Activated naive CD8-positive, alpha-beta T cell treated with anti-CD3 and anti-CD28 coated beads, Interleukin-2, amount 50 U/mL, for 24 hours (primary cell): ENCODE data around the gene ATP6V0A1.
"Not testable (repeated sequence)": the region's sequence is repeated elsewhere in the genome, so short reads cannot be mapped to it uniquely, and the experiment has no call there.

Source experiments
- ATAC-seq: fragments of 150-1000 bp; cut with Tn5 transposase; one replicate; pipeline ENCODE4 v1.10.0; 2021
- DNase-seq: peaks from one replicate; pipeline ENCODE4 v3.0.0; 2021
- H3K27ac Mint-ChIP-seq: one replicate; pipeline ENCODE4 v1.8.0; 2021; ENCODE audit warnings: mild to moderate bottlenecking, mixed read lengths
- H3K27me3 Mint-ChIP-seq: one replicate; pipeline ENCODE4 v1.8.0; 2021; ENCODE audit warnings: mixed read lengths
- H3K36me3 Mint-ChIP-seq: one replicate; pipeline ENCODE4 v1.8.0; 2021; ENCODE audit warnings: low read depth, mixed read lengths
- H3K4me1 Mint-ChIP-seq: one replicate; pipeline ENCODE4 v1.8.0; 2021; ENCODE audit warnings: mixed read lengths
- H3K4me3 Mint-ChIP-seq: one replicate; pipeline ENCODE4 v1.8.0; 2021; ENCODE audit warnings: mild to moderate bottlenecking, moderate library complexity, mixed read lengths
- H3K9me3 Mint-ChIP-seq: one replicate; pipeline ENCODE4 v1.8.0; 2021; ENCODE audit warnings: mixed read lengths

The ATP6V0A1 gene

GRCh38 chr17:42458497-42459255, at the start of gene ATP6V0A1:
Gene ATP6V0A1, plus strand, starts transcription at chr17:42458878. Its CDS starts 2,017 bp downstream, at chr17:42460895.
- H3K36me3 Mint-ChIP-seq: no peaks in the 10 kb centered on the region
- H3K27me3 Mint-ChIP-seq: peaks cover 2% of the 10 kb centered on the region
- peaks cover 51% of the 10 kb centered on the region for H3K4me1 Mint-ChIP-seq
- peak within 1 kb of the TSS; percentile 88 for H3K4me3 Mint-ChIP-seq
- DNase-seq (peak; percentile 95), ATAC-seq (peak; percentile 90)
- H3K27ac Mint-ChIP-seq: peak within 1 kb of the TSS; percentile 91
- H3K9me3 Mint-ChIP-seq: no peaks in the 10 kb centered on the region

GRCh38 chr17:42409523-42410318, 49.0 kb upstream of the ATP6V0A1 start:
- Mint-ChIP-seq H3K4me1 (peaks cover 17% of the 10 kb centered on the region), H3K27me3 (no peaks in the 10 kb centered on the region), H3K4me3 (no peak overlapping the region), H3K27ac (no peak overlapping the region), H3K9me3 (no peaks in the 10 kb centered on the region), H3K36me3 (no peaks in the 10 kb centered on the region)
- ATAC-seq (no peak), DNase-seq (no peak)

- H3K36me3 Mint-ChIP-seq: no peaks in the 10 kb centered on the region
- no peak overlapping the region for H3K4me3 Mint-ChIP-seq
- peaks cover 23% of the 10 kb centered on the region for H3K4me1 Mint-ChIP-seq
- H3K27ac Mint-ChIP-seq: no peak overlapping the region
- no peaks in the 10 kb centered on the region for H3K27me3 Mint-ChIP-seq
- no peaks in the 10 kb centered on the region for H3K9me3 Mint-ChIP-seq
- no peak for DNase-seq
- ATAC-seq: no peak
Measured at GRCh38 chr17:42410319-42410685, 48.4 kb upstream of the ATP6V0A1 start.

- no peak overlapping the region for H3K27ac Mint-ChIP-seq
- no peaks in the 10 kb centered on the region for H3K9me3 Mint-ChIP-seq
- no peaks in the 10 kb centered on the region for H3K27me3 Mint-ChIP-seq
- DNase-seq: no peak
- H3K4me1 Mint-ChIP-seq: peaks cover 22% of the 10 kb centered on the region
- no peaks in the 10 kb centered on the region for H3K36me3 Mint-ChIP-seq
- ATAC-seq: no peak
- H3K4me3 Mint-ChIP-seq: no peak overlapping the region
Measured at GRCh38 chr17:42411361-42411760, 47.3 kb upstream of the ATP6V0A1 start.

GRCh38 chr17:42411905-42412679, 46.6 kb upstream of the ATP6V0A1 start:
- Mint-ChIP-seq H3K4me1 (peaks cover 19% of the 10 kb centered on the region), H3K27me3 (no peaks in the 10 kb centered on the region), H3K27ac (no peak overlapping the region), H3K9me3 (no peaks in the 10 kb centered on the region), H3K36me3 (no peaks in the 10 kb centered on the region), H3K4me3 (no peak overlapping the region)
- no peak for DNase-seq
- ATAC-seq: no peak

- Mint-ChIP-seq H3K9me3 (no peaks in the 10 kb centered on the region), H3K4me1 (peaks cover 15% of the 10 kb centered on the region), H3K4me3 (no peak overlapping the region), H3K27me3 (no peaks in the 10 kb centered on the region), H3K36me3 (no peaks in the 10 kb centered on the region), H3K27ac (no peak overlapping the region)
- DNase-seq (no peak), ATAC-seq (no peak)
Measured at GRCh38 chr17:42413464-42414040, 45.1 kb upstream of the ATP6V0A1 start.

- no peaks in the 10 kb centered on the region for H3K36me3 Mint-ChIP-seq
- H3K27me3 Mint-ChIP-seq: peaks cover 2% of the 10 kb centered on the region
- ATAC-seq (peak; percentile 82), DNase-seq (peak; percentile 47)
- no peak overlapping the region for H3K27ac Mint-ChIP-seq
- no peak overlapping the region for H3K4me3 Mint-ChIP-seq
- peaks cover 20% of the 10 kb centered on the region for H3K4me1 Mint-ChIP-seq
- no peaks in the 10 kb centered on the region for H3K9me3 Mint-ChIP-seq
Measured at GRCh38 chr17:42414704-42415409, 43.8 kb upstream of the ATP6V0A1 start.

GRCh38 chr17:42417981-42418380, 40.7 kb upstream of the ATP6V0A1 start:
- peaks cover 25% of the 10 kb centered on the region for H3K27me3 Mint-ChIP-seq
- H3K36me3 Mint-ChIP-seq, H3K4me3 Mint-ChIP-seq, DNase-seq, H3K27ac Mint-ChIP-seq, H3K9me3 Mint-ChIP-seq, ATAC-seq: not testable (repeated sequence)
- peaks cover 40% of the 10 kb centered on the region for H3K4me1 Mint-ChIP-seq

- H3K27ac Mint-ChIP-seq: peak overlapping the region; percentile 39
- H3K9me3 Mint-ChIP-seq: no peaks in the 10 kb centered on the region
- no peak for ATAC-seq
Measured at GRCh38 chr17:42421136-42421506, 37.6 kb upstream of the ATP6V0A1 start.

GRCh38 chr17:42421507-42422338, 37.0 kb upstream of the ATP6V0A1 start:
- no peak for DNase-seq

More at GRCh38 chr17:42421136-42421506, 37.6 kb upstream of the ATP6V0A1 start:
- DNase-seq: no peak
- peak overlapping the region; percentile 62 for H3K4me3 Mint-ChIP-seq
- peaks cover 49% of the 10 kb centered on the region for H3K27me3 Mint-ChIP-seq
- no peaks in the 10 kb centered on the region for H3K36me3 Mint-ChIP-seq
- peaks cover 25% of the 10 kb centered on the region for H3K4me1 Mint-ChIP-seq

GRCh38 chr17:42422412-42422957, 36.2 kb upstream of the ATP6V0A1 start:
- peak; percentile 60 for ATAC-seq
- no peaks in the 10 kb centered on the region for H3K36me3 Mint-ChIP-seq
- no peaks in the 10 kb centered on the region for H3K9me3 Mint-ChIP-seq
- peak; percentile 40 for DNase-seq
- H3K4me1 Mint-ChIP-seq: peaks cover 25% of the 10 kb centered on the region
- no peak overlapping the region for H3K27ac Mint-ChIP-seq
- H3K4me3 Mint-ChIP-seq: peak overlapping the region; percentile 79
- peaks cover 51% of the 10 kb centered on the region for H3K27me3 Mint-ChIP-seq

More at GRCh38 chr17:42421507-42422338, 37.0 kb upstream of the ATP6V0A1 start:
- Mint-ChIP-seq H3K4me3 (peak overlapping the region; percentile 63), H3K27ac (peak overlapping the region; percentile 39), H3K4me1 (peaks cover 25% of the 10 kb centered on the region), H3K36me3 (no peaks in the 10 kb centered on the region), H3K9me3 (no peaks in the 10 kb centered on the region), H3K27me3 (peaks cover 51% of the 10 kb centered on the region)
- ATAC-seq: no peak

- no peaks in the 10 kb centered on the region for H3K9me3 Mint-ChIP-seq
- H3K27ac Mint-ChIP-seq: no peak within 1 kb of the TSS
- no peaks in the 10 kb centered on the region for H3K36me3 Mint-ChIP-seq
- H3K27me3 Mint-ChIP-seq: peaks cover 52% of the 10 kb centered on the region
- DNase-seq: peak; percentile 34
- H3K4me3 Mint-ChIP-seq: peak within 1 kb of the TSS; percentile 79
- no peak for ATAC-seq
- H3K4me1 Mint-ChIP-seq: peaks cover 25% of the 10 kb centered on the region
Measured at GRCh38 chr17:42422958-42423712, 35.5 kb upstream of the ATP6V0A1 start, which contains the start of gene CAVIN1. Gene CAVIN1, minus strand, starts transcription at chr17:42423256. Its CDS starts 159 bp downstream, at chr17:42423097.
